Trophoblast cell (in vitro differentiated cells and primary cell): ENCODE measurements around the gene CLEC16A.

Experiments
- DNase-seq, 2 donors: peaks; one replicate each; pipeline ENCODE4 v3.0.0-alpha.2; 2016
- H2AFZ ChIP-seq: 2 replicates; pipeline ENCODE4 v1.6.1; 2013; ENCODE audit warnings: low read length, moderate library complexity, mild to moderate bottlenecking; ENCODE audit not compliant: insufficient read depth, poor library complexity
- H2AK5ac ChIP-seq: 2 replicates; pipeline ENCODE4 v1.6.1; 2013; ENCODE audit warnings: mild to moderate bottlenecking, low read length
- H2BK120ac ChIP-seq: 2 replicates; pipeline ENCODE4 v1.6.1; 2013; ENCODE audit warnings: low read length, mild to moderate bottlenecking, moderate library complexity; ENCODE audit not compliant: insufficient read depth, poor library complexity
- H2BK12ac ChIP-seq: 2 replicates; pipeline ENCODE4 v1.6.1; 2013; ENCODE audit warnings: mild to moderate bottlenecking, low read length, moderate library complexity
- H2BK5ac ChIP-seq: 2 replicates; pipeline ENCODE4 v1.6.1; 2013; ENCODE audit warnings: low read length, low read depth, moderate library complexity, mild to moderate bottlenecking; ENCODE audit not compliant: poor library complexity
- H3K14ac ChIP-seq: 2 replicates; pipeline ENCODE4 v1.6.1; 2013; ENCODE audit warnings: mild to moderate bottlenecking, low read length
- H3K18ac ChIP-seq: 2 replicates; pipeline ENCODE4 v1.6.1; 2013; ENCODE audit warnings: mild to moderate bottlenecking, low read length
- H3K23ac ChIP-seq: 2 replicates; pipeline ENCODE4 v1.6.1; 2013; ENCODE audit warnings: low read length
- H3K27ac ChIP-seq: 2 replicates; pipeline ENCODE4 v1.5.1; 2013; ENCODE audit warnings: low read depth, mild to moderate bottlenecking, inconsistent platforms, low read length, moderate library complexity
- H3K27me3 ChIP-seq: 2 replicates; pipeline ENCODE4 v1.6.1; 2013; ENCODE audit warnings: inconsistent platforms, mild to moderate bottlenecking, low read length, moderate library complexity; ENCODE audit not compliant: insufficient read depth
- H3K36me3 ChIP-seq, 2 experiments: 1 replicate in 1 of 2; 2 replicates in 1 of 2; pipeline ENCODE4 v1.6.1; 2013; ENCODE audit warnings: low read length in 2 of 2, mild to moderate bottlenecking in 2 of 2, moderate library complexity in 1 of 2; ENCODE audit not compliant: insufficient read depth in 2 of 2, control insufficient read depth in 1 of 2
- H3K4ac ChIP-seq: 2 replicates; pipeline ENCODE4 v1.6.1; 2013; ENCODE audit warnings: low read depth, mild to moderate bottlenecking, low read length, moderate library complexity
- H3K4me1 ChIP-seq, 2 experiments: 1 replicate in 1 of 2; 2 replicates in 1 of 2; pipeline ENCODE4 v1.6.1; 2013; ENCODE audit warnings: low read length in 2 of 2, mild to moderate bottlenecking in 2 of 2, moderate library complexity in 1 of 2; ENCODE audit not compliant: insufficient read depth in 2 of 2, control insufficient read depth in 1 of 2
- H3K4me2 ChIP-seq: 2 replicates; pipeline ENCODE4 v1.6.1; 2013; ENCODE audit warnings: inconsistent platforms, mild to moderate bottlenecking, low read length, moderate library complexity
- H3K4me3 ChIP-seq: 2 replicates; pipeline ENCODE4 v1.5.1; 2013; ENCODE audit warnings: mild to moderate bottlenecking, low read depth, low read length, inconsistent platforms
- H3K79me1 ChIP-seq: one replicate; pipeline ENCODE4 v1.6.1; 2013; ENCODE audit warnings: low read length
- H3K79me2 ChIP-seq: 2 replicates; pipeline ENCODE4 v1.6.1; 2013; ENCODE audit warnings: low read length, mild to moderate bottlenecking; ENCODE audit not compliant: control insufficient read depth, insufficient read depth, poor library complexity
- H3K9ac ChIP-seq: 2 replicates; pipeline ENCODE4 v1.6.1; 2013; ENCODE audit warnings: mild to moderate bottlenecking, low read length
- H3K9me3 ChIP-seq: 2 replicates; pipeline ENCODE4 v1.6.1; 2013; ENCODE audit warnings: low read depth, mild to moderate bottlenecking, control low read depth, inconsistent platforms, low read length; ENCODE audit not compliant: insufficient read depth
- H4K12ac ChIP-seq: 2 replicates; pipeline ENCODE4 v1.6.1; 2013; ENCODE audit warnings: low read depth, mild to moderate bottlenecking, low read length, moderate library complexity
- H4K8ac ChIP-seq: 2 replicates; pipeline ENCODE4 v1.6.1; 2013; ENCODE audit warnings: low read depth, mild to moderate bottlenecking, low read length, moderate library complexity
- H4K91ac ChIP-seq: one replicate; pipeline ENCODE4 v1.6.1; 2013; ENCODE audit warnings: low read depth, mild to moderate bottlenecking, low read length, moderate library complexity
- WGBS: extraction: QIAGEN DNeasy Blood & Tissue Kit; methylation state at CpG from one replicate; pipeline ENCODE4 v1.1.7; 2013; ENCODE audit warnings: missing lambda C conversion rate; ENCODE audit not compliant: insufficient read length, insufficient coverage; ENCODE audit errors: extremely low coverage; 5-methylcytosine and 5-hydroxymethylcytosine counted together

Gene CLEC16A

GRCh38 chr16:11151885-11152629, 207.7 kb downstream of the CLEC16A start:
- no peak overlapping the region for H3K18ac ChIP-seq
- no CpG with 5 or more reads among the region's 12 CpGs for WGBS
- H2AFZ ChIP-seq, result no peak overlapping the region

GRCh38 chr16:11152677-11153331, 208.4 kb downstream of the CLEC16A start:
- no peak overlapping the region for H4K12ac ChIP-seq
- no peak overlapping the region for H3K23ac ChIP-seq
- no peaks in the 10 kb centered on the region for H3K79me2 ChIP-seq
- peaks cover 13 to 19% of the 10 kb centered on the region in 2 experiments for H3K4me1 ChIP-seq
- no peaks in the 10 kb centered on the region for H3K27me3 ChIP-seq
- H3K4ac ChIP-seq, result no peak overlapping the region
- peaks cover 3% of the 10 kb centered on the region for H3K79me1 ChIP-seq
- no CpG with 5 or more reads among the region's 17 CpGs for WGBS
- no peak overlapping the region for H3K9ac ChIP-seq
- no peak overlapping the region for H3K4me3 ChIP-seq
- no peak overlapping the region for H4K8ac ChIP-seq
- H2BK5ac ChIP-seq, result no peak overlapping the region
- no peak overlapping the region for H3K14ac ChIP-seq
- no peaks in the 10 kb centered on the region for H3K36me3 ChIP-seq
- no peak overlapping the region for H2AFZ ChIP-seq
- H2BK12ac ChIP-seq, result no peak overlapping the region
- H2AK5ac ChIP-seq, result no peak overlapping the region
- peaks cover 2% of the 10 kb centered on the region for H3K9me3 ChIP-seq
- no peak overlapping the region for H3K27ac ChIP-seq
- no peak overlapping the region for H4K91ac ChIP-seq
- no peak overlapping the region for H3K4me2 ChIP-seq
- H2BK120ac ChIP-seq, result no peak overlapping the region
- H3K18ac ChIP-seq, result no peak overlapping the region
- DNase-seq, result no peak

More at GRCh38 chr16:11151885-11152629, 207.7 kb downstream of the CLEC16A start:
- no peak overlapping the region for H3K4me2 ChIP-seq
- no peak overlapping the region for H3K9ac ChIP-seq
- no peak overlapping the region for H4K8ac ChIP-seq
- DNase-seq, result no peak
- no peaks in the 10 kb centered on the region for H3K79me1 ChIP-seq
- H3K27ac ChIP-seq, result no peak overlapping the region
- peaks cover 10 to 16% of the 10 kb centered on the region in 2 experiments for H3K4me1 ChIP-seq
- no peaks in the 10 kb centered on the region for H3K27me3 ChIP-seq
- no peak overlapping the region for H3K14ac ChIP-seq
- H4K12ac ChIP-seq, result no peak overlapping the region
- no peak overlapping the region for H2BK12ac ChIP-seq
- no peak overlapping the region for H2AK5ac ChIP-seq
- no peaks in the 10 kb centered on the region for H3K36me3 ChIP-seq
- H2BK5ac ChIP-seq, result no peak overlapping the region
- H3K4me3 ChIP-seq, result no peak overlapping the region
- no peaks in the 10 kb centered on the region for H3K79me2 ChIP-seq
- H2BK120ac ChIP-seq, result no peak overlapping the region
- peaks cover 2% of the 10 kb centered on the region for H3K9me3 ChIP-seq
- H4K91ac ChIP-seq, result no peak overlapping the region
- H3K23ac ChIP-seq, result no peak overlapping the region
- H3K4ac ChIP-seq, result no peak overlapping the region

- Histone ChIP-seq H3K27ac (no peak overlapping the region), H2BK12ac (no peak overlapping the region), H3K9ac (no peak overlapping the region), H4K12ac (no peak overlapping the region), H3K18ac (no peak overlapping the region), H3K4me1 (peaks cover 6 to 14% of the 10 kb centered on the region in 2 experiments), H3K9me3 (peaks cover under 1% of the 10 kb centered on the region), H2AFZ (no peak overlapping the region), H3K36me3 (no peaks in the 10 kb centered on the region), H3K23ac (no peak overlapping the region), H2BK120ac (no peak overlapping the region), H2BK5ac (no peak overlapping the region), H3K79me2 (no peaks in the 10 kb centered on the region), H3K4ac (no peak overlapping the region), H4K8ac (no peak overlapping the region), H3K79me1 (peaks cover 3% of the 10 kb centered on the region), H2AK5ac (no peak overlapping the region), H3K14ac (no peak overlapping the region), H3K4me3 (no peak overlapping the region), H3K27me3 (no peaks in the 10 kb centered on the region), H4K91ac (no peak overlapping the region), H3K4me2 (no peak overlapping the region)
- no CpG with 5 or more reads among the region's 13 CpGs for WGBS
- peak; percentile 66 to 86 for DNase-seq
Observed at GRCh38 chr16:11155284-11155806, 211.0 kb downstream of the CLEC16A start.

GRCh38 chr16:11156401-11156800, 212.0 kb downstream of the CLEC16A start:
- H3K27me3 ChIP-seq, result no peaks in the 10 kb centered on the region
- H3K4me1 ChIP-seq, result peaks cover 6 to 14% of the 10 kb centered on the region in 2 experiments
- no peak overlapping the region for H3K4ac ChIP-seq
- H3K79me1 ChIP-seq, result peaks cover 3% of the 10 kb centered on the region
- H3K9ac ChIP-seq, result no peak overlapping the region
- no peak overlapping the region for H3K4me3 ChIP-seq
- H2BK5ac ChIP-seq, result no peak overlapping the region
- H3K79me2 ChIP-seq, result no peaks in the 10 kb centered on the region
- H2AK5ac ChIP-seq, result no peak overlapping the region
- H3K4me2 ChIP-seq, result no peak overlapping the region
- no peak overlapping the region for H2BK120ac ChIP-seq
- no peak overlapping the region for H3K14ac ChIP-seq
- H4K91ac ChIP-seq, result no peak overlapping the region
- no peaks in the 10 kb centered on the region for H3K9me3 ChIP-seq
- H3K23ac ChIP-seq, result no peak overlapping the region
- H3K27ac ChIP-seq, result no peak overlapping the region
- no peak overlapping the region for H4K12ac ChIP-seq
- WGBS, result no CpG with 5 or more reads among the region's 9 CpGs
- no peak overlapping the region for H2BK12ac ChIP-seq
- no peak overlapping the region for H2AFZ ChIP-seq
- no peak overlapping the region for H3K18ac ChIP-seq
- no peaks in the 10 kb centered on the region for H3K36me3 ChIP-seq
- no peak for DNase-seq
- H4K8ac ChIP-seq, result no peak overlapping the region
